A172 (cell line): ENCODE data around the gene SLC27A5. TPM values are rescaled to one million over a fixed set of nuclear protein-coding genes. Genes with fewer than 3 reads are reported as not detected.
"Not testable (repeated sequence)": the region's sequence is repeated elsewhere in the genome, so short reads cannot be mapped to it uniquely, and the experiment has no call there.

Experiments
- DNase-seq: peaks from one replicate; pipeline ENCODE4 v3.0.0-alpha.2; 2015; ENCODE audit warnings: low spot score
- total RNA-seq: library from RNA; depleted of rRNA; stranded (reverse); fragments of >200 nt; shearing (Covaris generic); gene quantifications from 2 replicates; pipeline ENCODE4 v1.2.3, GENCODE V29; 2014

The SLC27A5 gene
- total RNA-seq, 1 experiment from 2014 or later: 6.6 TPM

DNA sequence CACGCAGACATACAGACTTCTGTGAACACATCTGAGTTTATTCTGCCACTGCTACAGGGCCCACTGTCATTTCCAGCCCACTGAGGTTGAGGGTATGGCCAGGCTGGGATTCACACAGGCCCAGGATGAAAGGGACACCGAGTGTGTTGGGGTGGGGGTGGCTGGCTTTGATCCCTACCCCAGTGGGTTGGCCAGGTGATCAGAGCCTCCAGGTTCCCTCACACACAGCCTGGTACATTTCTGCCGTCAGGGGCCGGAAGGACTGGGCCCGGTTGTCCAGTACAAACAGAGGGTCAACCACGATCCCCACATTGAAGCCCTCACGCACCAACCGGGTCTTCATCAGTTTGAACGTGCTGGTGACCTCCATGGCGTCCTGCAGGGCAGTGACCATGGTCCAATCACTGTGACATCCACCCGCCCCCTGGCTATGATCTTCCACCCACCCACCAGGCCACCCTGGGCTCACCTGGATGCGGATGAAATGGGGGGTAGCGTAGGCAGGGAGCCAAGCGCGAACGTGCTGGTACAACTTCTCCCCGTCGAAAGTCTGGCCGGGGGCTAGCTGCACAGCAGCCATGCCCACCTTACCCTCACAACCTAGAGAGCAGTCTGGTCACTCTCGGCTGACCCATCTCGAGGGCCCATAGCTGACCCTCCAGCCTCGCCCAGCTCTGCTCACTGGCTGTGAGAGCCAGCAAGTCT is 13.3 kb downstream of the SLC27A5 start:
- DNase-seq: no peak

DNA sequence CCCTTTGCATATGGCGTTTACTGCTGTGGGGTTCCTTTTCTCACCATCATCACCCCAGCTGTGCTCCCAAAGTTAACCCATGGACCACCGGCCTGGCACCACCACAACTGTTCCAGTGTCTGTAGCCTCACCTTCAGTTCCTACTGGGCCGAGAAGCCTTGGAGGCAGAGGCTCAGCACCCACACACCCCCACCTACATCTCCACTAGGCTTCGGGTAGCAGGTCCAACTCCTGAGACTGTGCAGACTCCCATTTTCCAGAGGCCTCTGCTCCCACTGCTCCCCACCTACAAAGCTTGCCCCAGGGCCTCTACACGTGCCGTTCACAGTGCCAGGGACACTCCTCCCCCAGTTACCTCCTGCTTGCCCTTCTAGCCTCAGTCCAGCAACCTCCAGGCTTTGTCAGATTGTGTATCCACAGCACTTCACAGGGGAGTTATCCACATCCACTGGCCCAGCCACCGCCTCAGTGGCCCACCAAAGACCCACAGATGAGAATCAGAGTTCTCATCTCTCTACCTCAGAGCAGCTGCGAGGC is 14.1 kb downstream of the SLC27A5 start:
- DNase-seq: no peak

DNA sequence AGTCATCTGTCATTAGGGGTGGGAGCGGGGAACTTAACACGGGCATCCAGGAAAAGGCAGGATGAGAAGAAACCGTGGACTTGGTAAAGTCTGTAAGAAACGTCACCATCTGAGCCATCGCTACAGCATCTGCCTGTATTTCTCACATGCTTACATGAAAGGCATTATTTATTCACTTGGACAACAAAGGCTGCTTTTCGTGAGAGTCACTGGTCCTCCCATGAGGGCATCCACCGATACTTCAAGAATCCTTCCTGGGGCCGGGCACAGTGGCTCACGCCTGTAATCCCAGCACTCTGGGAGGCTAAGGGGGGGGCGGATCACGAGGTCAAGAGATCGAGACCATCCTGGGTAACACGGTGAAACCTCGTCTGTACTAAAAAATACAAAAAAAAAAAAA is 19.5 kb downstream of the SLC27A5 start:
- no peak for DNase-seq

DNA sequence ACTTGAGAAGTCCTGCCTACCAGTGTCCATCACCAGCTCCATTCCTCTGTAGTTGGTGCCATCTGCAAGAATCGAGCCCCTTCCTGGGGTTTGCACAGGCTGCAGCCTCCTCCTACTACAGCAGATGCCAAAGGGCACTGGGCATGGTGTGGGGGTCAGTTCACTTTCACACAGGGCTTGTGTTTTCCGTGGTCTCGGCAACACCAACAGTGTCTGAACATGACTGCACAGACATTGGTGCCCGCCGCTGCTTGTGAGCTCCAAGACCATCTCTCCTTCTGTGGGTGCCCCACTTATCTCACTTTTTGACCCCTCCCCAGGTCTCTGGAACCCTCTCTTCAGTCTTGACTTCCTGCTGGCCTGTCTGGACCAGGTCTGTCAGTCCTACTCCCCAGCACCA is 20.4 kb downstream of the SLC27A5 start:
- no peak for DNase-seq

DNA sequence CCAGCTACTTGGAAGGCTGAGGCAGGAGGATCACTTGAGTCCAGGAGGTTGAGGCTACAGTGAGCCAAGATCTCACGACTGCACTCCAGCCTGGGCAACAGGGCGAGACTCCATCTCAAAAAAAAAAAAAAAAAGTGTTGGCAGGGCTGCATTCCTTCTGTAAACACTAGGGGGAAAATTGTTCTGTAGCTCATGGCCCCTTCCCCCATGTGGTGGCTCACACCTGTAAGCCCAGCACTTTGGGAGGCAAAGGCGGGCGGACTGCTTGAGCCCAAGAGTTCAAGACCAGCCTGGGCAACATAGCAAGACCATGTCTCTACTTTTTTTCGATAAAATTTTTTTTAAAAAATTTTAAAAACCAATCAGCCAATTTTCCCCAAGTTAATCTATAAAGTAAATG is 27.4 kb downstream of the SLC27A5 start:
- not testable (repeated sequence) for DNase-seq

- DNase-seq: no peak
Observed at GRCh38 chr19:58483776-58484175, 28.0 kb downstream of the SLC27A5 start.

- no peak for DNase-seq
Observed at GRCh38 chr19:58482372-58482771, 29.4 kb downstream of the SLC27A5 start.

GRCh38 chr19:58480831-58481230 is 31.0 kb downstream of the SLC27A5 start:
- no peak for DNase-seq

DNA sequence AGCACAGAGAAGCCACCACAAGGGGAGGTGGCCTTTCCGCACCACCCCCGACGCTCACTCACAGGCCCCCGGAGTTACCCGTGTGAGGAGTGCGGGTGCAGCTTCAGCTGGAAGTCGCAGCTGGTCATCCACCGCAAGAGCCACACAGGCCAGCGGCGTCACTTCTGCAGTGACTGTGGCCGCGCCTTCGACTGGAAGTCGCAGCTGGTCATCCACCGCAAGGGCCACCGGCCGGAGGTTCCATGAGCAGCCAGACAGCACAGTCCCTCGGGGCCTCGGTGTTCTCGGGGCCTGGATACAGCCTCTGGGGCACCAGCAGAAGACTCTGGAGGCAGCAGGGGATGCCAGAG is 31.3 kb downstream of the SLC27A5 start:
- no peak for DNase-seq

GRCh38 chr19:58479736-58480480 is 31.9 kb downstream of the SLC27A5 start:
- no peak for DNase-seq

DNA sequence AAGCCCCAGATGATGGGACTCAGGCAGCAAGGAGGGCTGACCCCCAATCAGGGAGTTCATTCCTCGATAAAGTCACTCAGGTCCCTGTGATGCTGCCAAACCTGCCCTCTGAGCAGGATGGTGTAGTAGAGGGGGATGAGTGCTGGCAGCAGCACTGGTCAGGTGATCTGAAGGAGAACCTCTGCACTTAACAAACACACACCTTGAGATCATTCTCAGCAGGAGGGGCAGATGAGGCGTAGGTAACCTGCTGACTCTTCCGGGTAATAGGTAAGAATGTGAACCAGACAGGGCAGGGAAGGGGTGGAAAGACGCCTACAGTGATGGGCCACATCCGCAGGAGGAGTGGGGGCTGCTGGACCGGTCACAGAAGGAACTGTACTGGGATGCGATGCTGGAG is 32.5 kb downstream of the SLC27A5 start:
- DNase-seq: no peak

DNA sequence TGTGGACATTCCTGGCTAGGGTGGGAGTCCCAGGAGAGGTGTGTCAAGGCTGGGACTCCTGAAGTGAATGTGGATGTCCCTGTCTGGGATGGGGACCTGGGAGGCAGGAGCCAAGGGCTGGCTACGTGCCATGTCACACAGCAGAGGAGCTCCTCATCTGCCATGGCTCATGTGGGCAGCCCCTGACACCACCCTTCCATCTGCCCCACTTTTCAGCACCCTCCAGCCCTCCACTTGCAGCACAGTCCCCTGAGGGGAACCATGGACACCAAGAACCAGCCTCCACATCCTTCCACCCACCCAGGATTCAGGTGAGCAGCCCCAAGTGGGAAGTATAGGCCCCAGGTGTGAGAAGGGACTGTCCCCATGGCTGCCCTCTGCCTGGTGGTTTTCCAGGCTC is 33.9 kb downstream of the SLC27A5 start:
- no peak for DNase-seq

DNA sequence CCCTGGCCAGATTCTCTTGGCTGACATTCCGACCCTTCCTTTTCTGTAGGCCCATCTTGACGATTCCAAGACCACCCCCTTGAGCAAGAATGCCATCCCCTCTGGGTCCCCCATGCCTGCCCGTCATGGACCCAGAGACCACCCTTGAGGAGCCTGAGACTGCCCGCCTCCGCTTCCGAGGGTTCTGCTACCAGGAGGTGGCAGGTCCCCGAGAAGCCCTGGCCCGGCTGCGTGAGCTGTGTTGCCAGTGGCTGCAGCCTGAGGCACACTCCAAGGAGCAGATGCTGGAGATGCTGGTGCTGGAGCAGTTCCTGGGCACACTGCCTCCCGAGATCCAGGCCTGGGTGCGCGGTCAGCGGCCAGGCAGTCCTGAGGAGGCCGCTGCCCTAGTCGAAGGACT is 34.7 kb downstream of the SLC27A5 start:
- no peak for DNase-seq

DNA sequence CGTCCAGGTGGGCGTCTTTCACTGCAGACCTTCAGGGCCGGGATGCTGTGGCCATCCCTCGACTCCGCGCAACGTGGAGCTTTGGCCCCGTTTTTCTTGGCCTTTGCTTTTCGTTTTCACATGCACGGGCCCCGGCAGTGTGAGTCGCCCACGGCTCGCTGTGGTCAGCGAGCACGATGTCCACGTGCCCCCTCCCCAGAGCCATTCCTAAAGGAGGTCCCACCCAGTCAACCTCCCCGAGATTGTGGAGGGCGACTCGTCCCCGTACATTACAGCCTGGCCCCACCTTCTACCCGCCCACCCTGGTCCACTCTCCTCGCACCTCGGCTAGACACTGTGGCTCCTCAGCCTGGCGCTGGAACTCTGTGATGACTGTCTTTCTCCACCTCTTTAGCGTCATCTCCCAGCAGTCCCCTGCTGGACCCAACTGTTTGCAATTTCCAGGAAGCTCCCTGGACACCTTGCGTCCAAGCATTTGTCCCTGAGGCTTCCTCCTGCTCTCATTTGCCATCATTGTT is 35.2 kb downstream of the SLC27A5 start:
- DNase-seq: no peak

DNA sequence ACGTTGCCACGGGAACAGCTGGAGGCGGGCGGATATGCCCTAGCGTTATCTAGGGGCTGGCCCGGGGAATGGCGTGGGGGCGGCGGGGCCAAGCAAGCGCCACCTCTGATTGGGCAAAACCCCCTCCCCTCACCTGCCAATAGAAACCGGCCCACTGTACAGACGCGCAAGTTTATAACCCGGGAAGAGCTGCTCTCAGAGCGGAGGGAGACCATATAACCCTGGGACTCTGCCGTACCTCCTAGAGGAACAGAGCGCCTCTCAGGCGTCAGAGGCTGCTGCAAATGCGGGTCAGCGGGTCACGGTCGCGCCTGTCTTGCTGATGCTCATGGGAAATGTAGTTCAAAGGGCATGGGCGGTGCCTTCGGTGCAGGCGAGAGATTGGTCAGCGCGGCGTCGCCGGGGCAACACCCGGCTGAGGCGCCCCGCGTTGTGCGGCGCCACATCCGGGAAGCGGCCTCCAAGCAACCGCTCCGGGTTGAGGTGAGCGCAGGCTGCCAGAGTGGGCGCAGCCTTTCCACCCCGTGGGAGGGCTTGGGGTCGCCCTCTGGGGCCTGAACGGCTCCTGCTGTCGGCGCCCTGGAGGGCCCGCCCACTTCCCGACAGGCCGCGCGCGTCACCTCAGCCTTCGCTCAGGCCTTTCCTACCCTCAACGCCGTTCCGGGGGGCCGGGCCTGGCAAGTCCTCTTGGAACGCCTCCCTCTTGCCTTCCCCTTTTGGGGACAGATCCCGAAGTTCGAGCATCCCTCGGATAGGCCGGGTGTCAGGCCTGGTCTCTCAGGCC is 35.9 kb downstream of the SLC27A5 start, which contains the start of gene ZNF446:
Gene ZNF446 (plus strand): TSS at position 639 of the 784 bp plus-strand sequence. CDS start 867 bp downstream, outside the sequence.
- DNase-seq: peak; percentile 97

DNA sequence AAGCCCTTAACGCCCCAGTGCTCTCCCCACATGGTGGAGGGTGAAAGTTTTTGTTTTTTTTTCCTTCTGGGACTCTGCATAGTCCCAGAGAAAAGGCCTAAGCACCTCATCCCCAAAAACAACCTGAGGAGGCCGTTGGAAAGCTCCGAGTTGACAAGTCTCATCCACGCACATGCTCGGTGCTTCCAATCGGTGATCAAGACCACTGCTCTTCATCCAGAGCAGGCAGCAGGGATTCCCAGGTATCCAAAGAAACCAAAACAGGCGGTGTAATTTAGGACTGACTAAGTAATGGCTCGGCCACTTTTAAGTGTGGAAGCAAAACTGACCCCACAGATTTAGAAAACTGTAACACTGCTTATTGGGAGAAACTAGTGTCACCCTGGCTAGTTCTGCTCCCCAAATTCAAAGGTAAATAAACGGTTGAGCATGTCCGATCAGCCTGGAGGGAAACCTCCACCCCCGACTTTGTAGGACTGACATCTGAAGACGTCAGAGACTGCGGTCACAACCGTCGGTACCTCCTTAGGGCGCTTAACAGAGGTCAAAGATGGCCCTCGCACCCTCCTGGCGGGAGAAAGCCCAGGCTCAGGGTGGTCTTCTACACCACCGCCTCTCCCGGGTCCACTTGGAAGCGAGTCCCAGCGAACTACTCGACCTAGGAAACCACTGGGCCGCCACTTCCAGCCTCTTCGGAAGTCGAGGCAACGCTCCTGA is 36.6 kb downstream of the SLC27A5 start:
- no peak for DNase-seq

DNA sequence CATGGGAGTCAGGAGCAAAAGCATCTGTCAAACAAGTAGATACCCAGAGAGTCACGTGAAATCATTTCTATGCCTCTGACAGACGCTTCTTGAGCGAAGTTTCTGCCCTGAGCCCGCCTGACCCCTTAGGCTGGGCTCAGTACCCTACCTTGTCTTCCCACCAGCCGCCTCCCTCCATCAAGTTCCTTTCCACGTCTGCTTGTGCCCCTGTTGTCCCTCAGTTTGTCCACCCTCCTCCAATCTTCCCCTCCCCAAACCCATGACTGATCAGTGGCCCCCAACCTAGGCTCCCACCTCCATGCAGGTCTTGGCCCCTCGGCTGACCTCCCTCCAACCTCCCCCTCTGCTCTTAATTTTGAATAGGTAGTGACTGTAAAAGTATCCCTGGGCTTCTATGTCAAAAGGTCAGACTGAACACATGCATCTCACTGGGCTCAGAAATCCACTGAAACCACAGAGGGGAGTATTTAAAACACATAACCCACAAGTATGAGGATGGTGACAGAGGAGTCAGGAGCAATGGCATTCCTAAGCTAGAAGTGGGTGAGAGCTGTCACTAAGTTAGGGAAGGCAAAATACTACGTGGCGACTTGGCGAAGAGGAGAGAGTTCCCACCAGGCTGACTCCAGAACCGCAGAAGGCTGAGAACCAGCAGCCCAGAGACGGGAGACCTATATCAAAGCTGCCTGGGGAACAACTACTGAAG is 37.3 kb downstream of the SLC27A5 start:
- peak; percentile 34 for DNase-seq

GRCh38 chr19:58473775-58474174 is 38.0 kb downstream of the SLC27A5 start:
- DNase-seq: no peak

GRCh38 chr19:58471736-58472135 is 40.1 kb downstream of the SLC27A5 start:
- DNase-seq: no peak

GRCh38 chr19:58470837-58471543 is 40.8 kb downstream of the SLC27A5 start:
- DNase-seq: not testable (repeated sequence)
